Type B pancreatic cell (in vitro differentiated cells): ENCODE results near the gene LIMCH1. TPM values are rescaled to one million over a fixed set of nuclear protein-coding genes. Genes with fewer than 3 reads are reported as not detected.

Experiments
- DNase-seq: peaks from one replicate; pipeline ENCODE4 v3.0.0; 2021; ENCODE audit warnings: mixed read lengths; ENCODE audit not compliant: unreplicated experiment; ENCODE audit errors: extremely low spot score
- H3K27ac Mint-ChIP-seq: 2 replicates; pipeline ENCODE4 v1.8.0; 2021; ENCODE audit warnings: mild to moderate bottlenecking, mixed read lengths
- H3K27me3 Mint-ChIP-seq: 2 replicates; pipeline ENCODE4 v1.8.0; 2021; ENCODE audit warnings: mixed read lengths
- H3K36me3 Mint-ChIP-seq: 2 replicates; pipeline ENCODE4 v1.8.0; 2021; ENCODE audit warnings: mixed read lengths
- H3K4me1 Mint-ChIP-seq: one replicate; pipeline ENCODE4 v1.8.0; 2021; ENCODE audit warnings: mixed read lengths; ENCODE audit not compliant: unreplicated experiment
- H3K4me3 Mint-ChIP-seq: 2 replicates; pipeline ENCODE4 v1.8.0; 2021; ENCODE audit warnings: mild to moderate bottlenecking, mixed read lengths
- H3K9me3 Mint-ChIP-seq: 2 replicates; pipeline ENCODE4 v1.8.0; 2021; ENCODE audit warnings: mixed read lengths
- CTCF ChIP-seq: fragments of 200-600 bp; sonication (generic); conservative IDR thresholded peaks from 2 replicates; pipeline ENCODE4 v1.5.0; 2021; ENCODE audit warnings: antibody characterized with exemption, mild to moderate bottlenecking
- total RNA-seq: library from RNA; stranded (reverse); gene quantifications from 2 replicates; pipeline ENCODE4 v1.2.1, GENCODE V29; 2021; ENCODE audit warnings: low replicate concordance

LIMCH1 gene
- total RNA-seq, 1 donor from 2014 or later, result 67.9 TPM

- Mint-ChIP-seq H3K4me1 (peaks cover 52% of the 10 kb centered on the region), H3K36me3 (peaks cover 13% of the 10 kb centered on the region), H3K4me3 (peak overlapping the region; percentile 90), H3K27me3 (no peaks in the 10 kb centered on the region), H3K27ac (peak overlapping the region; percentile 79), H3K9me3 (no peaks in the 10 kb centered on the region)
- TF ChIP-seq CTCF, result no peak
- DNase-seq, result no peak
Measured at GRCh38 chr4:41613821-41614220, 75.9 kb downstream of the LIMCH1 start.

GRCh38 chr4:41614519-41614918, 76.6 kb downstream of the LIMCH1 start:
- H3K27ac Mint-ChIP-seq, result no peak overlapping the region
- peaks cover 4% of the 10 kb centered on the region for H3K9me3 Mint-ChIP-seq
- no peak for DNase-seq
- peak overlapping the region; percentile 90 for H3K4me3 Mint-ChIP-seq
- peaks cover 20% of the 10 kb centered on the region for H3K36me3 Mint-ChIP-seq
- peaks cover 3% of the 10 kb centered on the region for H3K27me3 Mint-ChIP-seq
- no peak for TF ChIP-seq CTCF
- peaks cover 54% of the 10 kb centered on the region for H3K4me1 Mint-ChIP-seq

GRCh38 chr4:41619161-41619560, 81.2 kb downstream of the LIMCH1 start:
- DNase-seq, result no peak
- H3K4me1 Mint-ChIP-seq, result peaks cover 42% of the 10 kb centered on the region
- peaks cover 3% of the 10 kb centered on the region for H3K27me3 Mint-ChIP-seq
- peaks cover 4% of the 10 kb centered on the region for H3K9me3 Mint-ChIP-seq
- peak overlapping the region; percentile 46 for H3K4me3 Mint-ChIP-seq
- peaks cover 35% of the 10 kb centered on the region for H3K36me3 Mint-ChIP-seq
- H3K27ac Mint-ChIP-seq, result no peak overlapping the region
- TF ChIP-seq CTCF, result peak; percentile 46

- no peak for TF ChIP-seq CTCF
- H3K4me3 Mint-ChIP-seq, result peak overlapping the region; percentile 33
- H3K27ac Mint-ChIP-seq, result no peak overlapping the region
- H3K36me3 Mint-ChIP-seq, result peaks cover 33% of the 10 kb centered on the region
- DNase-seq, result no peak
- peaks cover 41% of the 10 kb centered on the region for H3K4me1 Mint-ChIP-seq
- H3K9me3 Mint-ChIP-seq, result peaks cover 4% of the 10 kb centered on the region
- H3K27me3 Mint-ChIP-seq, result peaks cover 3% of the 10 kb centered on the region
Measured at GRCh38 chr4:41620594-41621256, 82.8 kb downstream of the LIMCH1 start.

- Mint-ChIP-seq H3K36me3 (peaks cover 21% of the 10 kb centered on the region), H3K27ac (no peak overlapping the region), H3K27me3 (peaks cover 3% of the 10 kb centered on the region), H3K4me1 (peaks cover 45% of the 10 kb centered on the region), H3K9me3 (peaks cover 4% of the 10 kb centered on the region), H3K4me3 (no peak overlapping the region)
- no peak for TF ChIP-seq CTCF
- no peak for DNase-seq
Measured at GRCh38 chr4:41622787-41623186, 84.8 kb downstream of the LIMCH1 start.
